Measurements from ENCODE around the gene PPIH.
"Not testable (repeated sequence)": the region's sequence is repeated elsewhere in the genome, so short reads cannot be mapped to it uniquely, and the experiment has no call there.

The PPIH gene

GRCh38 chr1:42682739-42683531 lies 24.7 kb downstream of the PPIH start:
- peak in 1 of 2 experiments; percentile 87 for DNase-seq

DNA sequence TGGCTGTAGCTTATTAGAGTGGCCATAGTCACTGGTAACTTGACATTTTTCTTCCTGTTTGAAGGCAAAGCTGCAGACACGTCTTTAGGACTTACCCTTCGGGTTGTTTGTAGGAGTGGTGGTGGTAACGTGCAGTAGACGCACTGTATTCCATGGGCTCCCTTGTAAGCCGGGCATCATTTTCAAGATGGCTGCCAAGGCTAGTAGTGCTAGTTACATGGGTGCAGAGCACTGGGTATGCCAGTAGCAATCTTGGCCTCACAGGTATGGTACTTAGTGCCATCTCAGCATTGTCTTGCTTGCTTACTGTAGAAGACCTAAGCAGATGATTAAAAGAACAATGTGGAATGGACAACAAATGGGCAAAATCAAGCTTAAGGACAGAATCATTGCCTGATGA lies 25.9 kb downstream of the PPIH start:
- peak; percentile 20 to 68 for DNase-seq

- DNase-seq: no peak
Measured at GRCh38 chr1:42686418-42686817, 28.2 kb downstream of the PPIH start.

DNA sequence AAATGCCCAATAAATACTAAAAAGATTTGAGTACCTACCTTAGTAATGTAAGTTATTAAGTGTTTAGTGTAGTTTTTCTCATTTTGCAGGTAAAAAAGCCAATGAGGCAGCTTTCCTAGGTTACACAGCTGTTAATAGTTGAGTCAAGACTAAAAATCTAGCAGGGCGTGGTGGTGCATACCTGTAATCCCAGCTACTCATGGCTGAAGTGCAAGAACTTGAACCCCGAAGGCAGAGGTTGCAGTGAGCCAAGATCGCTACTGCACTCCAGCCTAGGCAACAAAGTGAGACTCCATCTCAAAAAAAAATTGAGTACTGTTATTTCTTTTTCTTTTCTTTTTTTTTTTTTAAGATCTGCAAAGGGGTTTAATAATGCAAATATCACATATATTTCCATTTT lies 31.7 kb downstream of the PPIH start:
- no peak for DNase-seq

DNA sequence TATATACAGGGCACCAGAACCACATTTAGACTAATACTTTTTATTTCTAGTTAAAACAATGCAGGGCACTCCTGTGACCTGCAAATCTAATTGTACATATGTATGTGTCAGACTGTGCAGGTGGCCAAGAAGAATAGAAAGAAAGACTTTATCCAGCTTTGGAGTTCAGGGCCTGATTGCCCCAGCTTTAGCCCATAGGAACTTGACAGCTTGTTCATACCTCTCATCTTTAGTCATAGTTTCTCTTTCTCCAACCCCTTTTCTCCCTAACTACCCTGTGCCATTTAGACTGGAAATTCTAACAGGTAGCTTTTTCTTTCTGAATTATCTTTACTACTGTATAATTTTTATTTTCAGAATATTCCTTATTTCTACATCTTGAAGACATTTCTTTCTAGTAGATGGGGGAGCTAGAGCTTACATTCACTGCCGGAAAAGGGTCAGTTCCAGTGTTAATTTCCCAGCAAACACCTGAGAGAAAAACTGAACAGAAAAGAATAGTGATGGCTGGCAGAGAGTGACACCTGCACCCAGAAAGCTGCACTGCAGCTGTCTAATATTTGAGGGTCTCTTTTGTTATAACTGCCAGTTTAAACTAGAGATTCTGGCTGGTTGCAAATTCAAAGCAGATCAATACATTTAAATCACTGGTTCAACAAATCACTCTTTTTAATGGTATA lies 32.4 kb downstream of the PPIH start:
- DNase-seq: no peak

DNA sequence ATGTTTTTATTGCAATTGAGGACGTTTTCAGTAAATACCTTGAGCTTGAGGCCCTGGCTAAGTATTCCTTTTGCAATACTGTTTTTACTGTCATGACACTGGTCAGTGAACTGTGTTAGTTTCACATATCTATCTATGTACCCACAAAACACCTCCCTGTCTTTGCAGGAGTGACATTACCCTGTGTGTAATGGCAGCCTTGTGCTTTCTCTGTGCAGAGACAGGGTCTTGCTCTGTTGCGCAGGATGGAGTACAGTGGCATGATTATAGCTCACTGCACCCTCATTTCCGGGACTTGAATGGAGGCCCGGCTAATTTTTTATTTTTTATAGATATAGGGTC lies 32.9 kb downstream of the PPIH start:
- no peak for DNase-seq

DNA sequence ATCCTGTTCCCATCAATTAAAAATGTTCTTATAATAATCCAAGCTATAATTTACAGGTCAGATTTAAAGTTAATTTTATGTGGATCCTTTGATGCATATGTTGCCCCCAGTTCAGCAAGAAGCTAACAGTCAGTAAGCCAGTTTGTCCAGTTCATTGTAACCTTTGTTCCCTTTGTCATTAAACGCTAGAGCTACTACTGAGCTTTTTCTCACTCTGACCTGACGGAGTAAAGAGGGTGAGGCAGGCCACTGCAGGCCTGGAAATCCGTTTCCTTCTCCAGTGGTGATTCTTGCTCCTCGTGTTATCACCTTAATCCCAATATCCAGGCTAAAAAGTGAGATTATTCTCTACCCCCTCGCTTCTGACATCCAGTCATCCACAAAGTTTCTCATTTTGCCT lies 34.2 kb downstream of the PPIH start:
- DNase-seq: peak in 1 of 2 experiments; percentile 41

DNA sequence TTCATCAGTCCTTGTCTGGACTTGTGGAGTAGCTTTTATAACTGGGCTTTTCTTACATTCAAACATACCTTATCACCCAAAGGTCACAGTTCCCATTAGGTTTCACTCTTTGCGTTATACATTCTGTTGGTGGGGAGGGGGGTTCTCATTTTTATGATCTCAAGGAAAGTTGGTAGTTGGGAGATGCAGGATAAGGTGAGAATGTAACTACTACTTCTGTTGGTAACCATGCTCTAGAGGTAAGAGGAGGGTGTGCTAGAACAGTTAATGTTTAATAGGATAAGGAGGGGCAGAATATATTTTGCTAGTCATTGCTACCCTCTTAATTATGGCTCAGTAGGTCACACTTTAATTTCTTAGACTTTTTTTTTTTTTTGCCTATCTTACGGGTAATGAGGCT lies 34.7 kb downstream of the PPIH start:
- DNase-seq: no peak

- no peak for DNase-seq
Measured at GRCh38 chr1:42698081-42698813, 40.0 kb downstream of the PPIH start.

DNA sequence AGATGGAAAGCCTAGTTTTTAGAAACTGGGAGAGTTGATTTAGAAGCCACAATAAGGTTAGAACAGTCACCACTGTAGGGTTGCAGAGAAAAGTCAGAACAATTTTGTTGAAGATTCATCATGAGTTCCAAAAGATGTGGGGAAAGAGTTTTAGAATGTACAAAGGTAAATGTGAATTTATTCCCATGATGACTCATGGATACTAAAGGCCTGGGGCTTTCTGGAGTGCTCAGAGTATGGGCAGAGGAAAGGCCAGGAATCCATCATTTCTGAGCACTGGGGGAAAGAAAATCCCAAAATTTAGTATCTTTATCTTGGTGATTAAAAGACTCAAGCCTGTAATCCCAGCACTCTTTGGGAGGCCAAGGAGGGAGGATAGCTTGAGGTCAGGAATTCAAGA lies 41.8 kb downstream of the PPIH start:
- no peak for DNase-seq

DNA sequence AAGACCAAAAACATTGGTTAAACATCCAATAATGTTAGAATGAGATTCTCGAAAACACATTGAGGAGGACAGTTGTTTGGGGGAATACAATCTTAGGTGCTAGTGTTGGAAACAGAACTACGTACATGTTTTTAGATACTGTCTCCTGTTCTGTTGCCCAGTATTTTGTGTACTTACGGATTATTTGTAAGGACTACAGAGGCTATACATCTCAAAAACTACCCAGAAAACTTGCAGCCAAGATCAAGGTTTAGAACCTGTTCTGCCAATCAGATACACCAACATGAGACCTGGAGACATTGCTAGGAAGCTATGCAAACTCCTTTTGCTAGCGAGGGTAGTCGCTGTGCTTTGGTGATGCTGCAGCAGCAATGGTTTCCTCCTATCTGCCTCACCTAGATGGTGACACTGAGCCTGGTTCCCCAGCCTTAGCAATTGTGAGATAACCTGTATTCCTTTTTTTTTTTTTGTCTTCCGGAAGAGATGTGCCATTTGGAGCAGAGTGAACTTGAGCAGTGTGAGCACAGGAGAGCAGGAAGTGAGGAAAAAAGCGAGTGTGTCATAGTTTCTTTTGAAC lies 45.8 kb downstream of the PPIH start:
- no peak for DNase-seq

DNA sequence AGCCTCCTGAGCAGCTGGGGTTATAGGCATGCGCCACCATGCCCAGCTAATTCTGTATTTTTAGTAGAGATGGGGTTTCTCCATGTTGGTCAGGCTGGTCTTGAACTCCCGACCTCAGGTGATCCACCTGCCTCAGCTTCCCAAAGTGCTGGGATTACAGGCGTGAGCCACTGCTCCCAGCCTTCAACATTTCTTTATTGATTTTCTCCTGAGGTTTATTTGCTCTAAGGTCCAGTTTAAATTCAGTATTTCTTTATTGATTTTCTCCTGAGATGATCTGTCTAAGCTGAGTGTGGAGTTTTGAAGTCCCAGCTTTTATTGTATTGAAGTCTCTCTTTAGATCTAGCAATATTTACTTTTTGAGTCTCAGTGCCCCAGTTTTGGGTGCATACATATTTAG lies 54.6 kb downstream of the PPIH start:
- not testable (repeated sequence) for DNase-seq

DNA sequence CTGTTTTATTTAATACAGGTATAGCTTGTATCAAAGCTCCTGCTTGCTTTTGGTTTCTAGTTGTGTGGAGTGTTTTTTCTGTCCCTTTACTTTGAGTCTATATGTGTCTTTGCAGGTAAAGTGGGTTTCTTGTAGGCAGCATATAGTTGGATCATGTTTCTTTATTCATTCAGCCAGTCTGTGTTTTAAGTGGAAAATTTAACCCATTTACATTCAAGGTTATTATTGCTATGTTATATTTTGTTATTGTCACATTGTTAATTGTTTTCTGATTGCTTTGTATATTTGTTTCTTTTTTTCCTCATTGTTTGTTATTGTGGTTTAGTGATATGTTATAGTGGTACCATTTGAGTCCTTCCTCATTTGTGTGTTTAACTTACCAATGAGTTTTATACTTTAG lies 55.1 kb downstream of the PPIH start:
- no peak for DNase-seq

- DNase-seq: not testable (repeated sequence)
Measured at GRCh38 chr1:42714441-42714840, 56.2 kb downstream of the PPIH start.

- DNase-seq: peak; percentile 55 to 81
Measured at GRCh38 chr1:42720868-42721267, 62.6 kb downstream of the PPIH start.

DNA sequence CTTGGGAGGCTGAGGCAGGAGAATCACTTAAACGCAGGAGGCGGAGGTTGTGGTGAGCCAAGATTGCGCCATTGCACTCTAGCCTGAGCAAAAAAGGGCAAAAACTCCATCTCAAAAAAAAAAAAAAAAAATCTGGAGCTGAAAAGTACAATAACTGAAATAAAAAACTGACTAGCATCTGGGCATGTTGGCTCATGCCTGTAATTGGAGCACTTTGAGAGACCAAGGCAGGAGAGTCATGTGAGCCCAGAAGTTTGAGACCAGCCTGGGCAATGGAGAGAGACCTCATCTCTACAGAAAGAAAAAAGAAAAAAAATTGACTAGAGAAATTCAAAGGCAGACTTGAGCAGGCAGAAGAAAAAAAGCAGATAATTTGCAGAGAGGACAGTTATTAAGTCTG lies 63.7 kb downstream of the PPIH start:
- no peak for DNase-seq

DNA sequence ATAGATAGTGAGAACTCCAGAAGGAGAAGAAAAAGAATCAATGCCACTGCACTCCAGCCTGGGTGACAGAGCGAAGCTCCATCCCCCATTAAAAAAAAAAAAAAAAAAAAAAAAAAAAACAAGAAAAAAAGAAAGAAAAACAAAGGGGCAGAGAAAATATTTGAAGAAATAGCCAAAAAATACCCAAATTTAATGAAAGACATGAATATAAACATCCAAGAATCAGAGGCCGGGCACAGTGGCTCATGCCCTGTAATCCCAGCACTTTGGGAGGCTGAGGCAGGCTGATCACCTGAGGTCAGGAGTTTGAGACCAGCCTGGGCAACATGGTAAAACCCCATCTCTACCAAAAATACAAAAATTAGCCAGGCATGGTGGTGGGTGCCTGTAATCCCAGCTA lies 64.2 kb downstream of the PPIH start:
- DNase-seq: not testable (repeated sequence)

- no peak for DNase-seq
Measured at GRCh38 chr1:42723511-42723910, 65.3 kb downstream of the PPIH start.

- DNase-seq: not testable (repeated sequence)
Measured at GRCh38 chr1:42725820-42726219, 67.6 kb downstream of the PPIH start.

All from NCI-H526 (cell line).